ENCODE measurements around the gene UNK.

GRCh38 chr17:75819678-75820077 lies 35.1 kb downstream of the UNK start:
- TF ChIP-seq CTCF (IDR thresholded peaks at IDR 0.05) (no peak), POLR2A (IDR thresholded peaks at IDR 0.05) (no peak)
